Measurements from ENCODE around the gene FAM163B.

Gene FAM163B

DNA sequence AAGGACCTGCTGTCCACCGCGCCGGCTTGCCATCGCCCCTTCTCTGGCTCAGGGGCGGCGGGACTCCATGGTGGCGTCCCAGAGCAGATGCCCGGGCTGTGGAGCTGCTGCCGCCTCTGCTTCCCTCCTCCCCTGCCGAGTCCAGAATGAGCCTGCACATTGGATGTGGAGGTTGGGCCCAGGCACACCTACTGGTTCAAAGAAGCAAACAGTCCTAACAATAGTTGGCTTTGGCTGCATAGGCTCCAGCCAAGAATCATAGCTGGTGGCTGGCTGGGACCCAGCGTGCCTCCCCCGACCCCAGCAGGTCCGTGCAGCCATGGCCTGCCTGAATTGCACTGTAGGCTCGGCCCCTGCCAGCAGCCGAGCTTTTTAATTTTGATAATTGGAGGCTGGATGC, 48.9 kb downstream of the FAM163B start:
- Histone ChIP-seq H3K36me3 (ENCODE audit: control insufficient read depth in 1 of 2, insufficient read depth in 2 of 2, low read length in 2 of 2) (peaks cover 4 to 21% of the 10 kb centered on the region in 2 experiments), H3K9ac (ENCODE audit: low read length) (no peak overlapping the region), H2AFZ (ENCODE audit: insufficient read depth, low read length, poor library complexity) (no peak overlapping the region), H3K4me1 (ENCODE audit: control insufficient read depth in 1 of 2, insufficient read depth in 2 of 2, low read length in 2 of 2) (peaks cover 31 to 32% of the 10 kb centered on the region in 2 experiments), H3K79me1 (ENCODE audit: low read length) (peaks cover 11% of the 10 kb centered on the region), H4K12ac (ENCODE audit: low read depth, low read length) (no peak overlapping the region), H3K79me2 (ENCODE audit: control insufficient read depth, insufficient read depth, low read length, poor library complexity) (peaks cover 2% of the 10 kb centered on the region), H3K4me3 (ENCODE audit: low read depth, low read length) (no peak overlapping the region), H2BK5ac (ENCODE audit: low read depth, low read length, poor library complexity) (no peak overlapping the region), H4K8ac (ENCODE audit: low read depth, low read length) (no peak overlapping the region), H3K4ac (ENCODE audit: low read depth, low read length) (no peak overlapping the region), H3K18ac (ENCODE audit: low read length) (peak overlapping the region; percentile 30), H2AK5ac (ENCODE audit: low read length) (no peak overlapping the region), H2BK12ac (ENCODE audit: low read length) (peak overlapping the region; percentile 14), H3K9me3 (ENCODE audit: insufficient read depth, low read depth, low read length) (no peaks in the 10 kb centered on the region), H3K23ac (ENCODE audit: low read length) (no peak overlapping the region), H3K27ac (ENCODE audit: low read depth, low read length) (no peak overlapping the region), H2BK120ac (ENCODE audit: insufficient read depth, low read length, poor library complexity) (no peak overlapping the region), H3K4me2 (ENCODE audit: low read length) (no peak overlapping the region), H3K14ac (ENCODE audit: low read length) (peak overlapping the region; percentile 5), H4K91ac (ENCODE audit: low read depth, low read length) (peak overlapping the region; percentile 38), H3K27me3 (ENCODE audit: insufficient read depth, low read length) (no peaks in the 10 kb centered on the region)
- WGBS (ENCODE audit: extremely low coverage, insufficient coverage, insufficient read length), result no CpG with 5 or more reads among the region's 15 CpGs
- DNase-seq, result no peak

DNA sequence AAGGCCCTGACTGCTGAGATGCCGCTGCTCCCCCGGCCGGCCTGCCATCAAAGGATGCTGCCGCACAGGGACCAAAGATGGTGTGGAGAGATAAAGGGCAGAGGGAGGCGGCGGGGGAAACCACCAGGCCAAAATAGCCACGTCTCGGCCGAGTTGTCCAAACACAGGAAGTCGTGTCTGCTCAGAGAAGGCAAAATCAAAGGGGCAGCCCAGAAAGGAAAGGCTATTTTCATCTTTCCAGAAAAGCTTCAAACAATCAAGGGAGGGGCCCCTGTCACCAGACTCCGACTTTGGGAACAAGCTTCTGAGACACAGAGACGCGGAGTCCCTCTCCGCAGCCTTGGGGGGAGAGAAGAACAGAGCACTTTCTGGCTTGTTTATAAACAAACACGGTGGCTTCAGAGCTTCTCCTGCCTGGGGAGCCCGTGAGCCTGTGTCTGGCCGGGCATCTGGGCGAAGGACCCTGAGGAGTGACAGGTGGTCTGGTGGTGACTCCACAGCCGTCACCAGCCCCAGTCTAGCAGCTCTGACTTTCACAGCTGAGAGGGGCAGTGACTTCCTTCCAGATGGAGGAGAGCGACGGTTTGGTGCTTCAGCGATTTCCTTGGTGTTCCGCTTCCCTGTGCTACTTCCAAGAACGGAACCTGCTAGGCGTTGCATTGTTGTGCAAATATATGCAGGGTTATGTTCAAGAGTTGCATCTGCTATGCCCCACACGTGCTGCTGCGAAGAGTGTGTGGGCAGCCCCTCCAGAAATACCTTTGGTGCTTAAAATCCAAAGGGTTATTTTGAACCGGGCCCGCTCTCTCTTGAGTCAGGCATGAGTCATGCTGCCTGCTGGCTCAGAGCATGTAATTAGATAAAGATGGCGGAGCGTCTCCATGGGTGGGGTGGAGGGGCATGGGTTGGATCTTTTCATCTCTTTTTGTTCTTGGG, 50.7 kb downstream of the FAM163B start:
- DNase-seq, result peak; percentile 18 to 24
- H3K23ac ChIP-seq (ENCODE audit: low read length), result no peak overlapping the region
- H3K27me3 ChIP-seq (ENCODE audit: insufficient read depth, low read length), result no peaks in the 10 kb centered on the region
- H4K12ac ChIP-seq (ENCODE audit: low read depth, low read length), result no peak overlapping the region
- peak overlapping the region; percentile 41 for H4K91ac ChIP-seq (ENCODE audit: low read depth, low read length)
- H2BK12ac ChIP-seq (ENCODE audit: low read length), result peak overlapping the region; percentile 28
- peak overlapping the region; percentile 19 for H2AFZ ChIP-seq (ENCODE audit: insufficient read depth, low read length, poor library complexity)
- H3K4ac ChIP-seq (ENCODE audit: low read depth, low read length), result peak overlapping the region; percentile 9
- H3K36me3 ChIP-seq (ENCODE audit: control insufficient read depth in 1 of 2, insufficient read depth in 2 of 2, low read length in 2 of 2), result peaks cover 5 to 25% of the 10 kb centered on the region in 2 experiments
- no peak overlapping the region for H3K4me3 ChIP-seq (ENCODE audit: low read depth, low read length)
- H3K79me2 ChIP-seq (ENCODE audit: control insufficient read depth, insufficient read depth, low read length, poor library complexity), result peaks cover 2% of the 10 kb centered on the region
- no peaks in the 10 kb centered on the region for H3K9me3 ChIP-seq (ENCODE audit: insufficient read depth, low read depth, low read length)
- H3K9ac ChIP-seq (ENCODE audit: low read length), result no peak overlapping the region
- H4K8ac ChIP-seq (ENCODE audit: low read depth, low read length), result peak overlapping the region; percentile 2
- H2AK5ac ChIP-seq (ENCODE audit: low read length), result peak overlapping the region; percentile 27
- H3K79me1 ChIP-seq (ENCODE audit: low read length), result peaks cover 11% of the 10 kb centered on the region
- peaks cover 29 to 36% of the 10 kb centered on the region in 2 experiments for H3K4me1 ChIP-seq (ENCODE audit: control insufficient read depth in 1 of 2, insufficient read depth in 2 of 2, low read length in 2 of 2)
- WGBS (ENCODE audit: extremely low coverage, insufficient coverage, insufficient read length), result no CpG with 5 or more reads among the region's 31 CpGs
- H3K4me2 ChIP-seq (ENCODE audit: low read length), result peak overlapping the region; percentile 22
- H2BK5ac ChIP-seq (ENCODE audit: low read depth, low read length, poor library complexity), result peak overlapping the region; percentile 35
- no peak overlapping the region for H3K14ac ChIP-seq (ENCODE audit: low read length)
- peak overlapping the region; percentile 52 for H3K18ac ChIP-seq (ENCODE audit: low read length)
- peak overlapping the region; percentile 75 for H3K27ac ChIP-seq (ENCODE audit: low read depth, low read length)
- H2BK120ac ChIP-seq (ENCODE audit: insufficient read depth, low read length, poor library complexity), result peak overlapping the region; percentile 48

- peak overlapping the region; percentile 58 for H2BK5ac ChIP-seq (ENCODE audit: low read depth, low read length, poor library complexity)
- H2AFZ ChIP-seq (ENCODE audit: insufficient read depth, low read length, poor library complexity), result peak overlapping the region; percentile 28
- peak overlapping the region; percentile 68 for H3K27ac ChIP-seq (ENCODE audit: low read depth, low read length)
- H3K14ac ChIP-seq (ENCODE audit: low read length), result peak overlapping the region; percentile 55
- H3K79me2 ChIP-seq (ENCODE audit: control insufficient read depth, insufficient read depth, low read length, poor library complexity), result peaks cover 2% of the 10 kb centered on the region
- no peaks in the 10 kb centered on the region for H3K27me3 ChIP-seq (ENCODE audit: insufficient read depth, low read length)
- peak overlapping the region; percentile 60 for H3K18ac ChIP-seq (ENCODE audit: low read length)
- DNase-seq, result no peak
- H4K8ac ChIP-seq (ENCODE audit: low read depth, low read length), result peak overlapping the region; percentile 11
- H3K79me1 ChIP-seq (ENCODE audit: low read length), result peaks cover 13% of the 10 kb centered on the region
- H3K4me1 ChIP-seq (ENCODE audit: control insufficient read depth in 1 of 2, insufficient read depth in 2 of 2, low read length in 2 of 2), result peaks cover 26 to 32% of the 10 kb centered on the region in 2 experiments
- H4K91ac ChIP-seq (ENCODE audit: low read depth, low read length), result peak overlapping the region; percentile 88
- peak overlapping the region; percentile 78 for H2BK12ac ChIP-seq (ENCODE audit: low read length)
- peaks cover 2% of the 10 kb centered on the region for H3K9me3 ChIP-seq (ENCODE audit: insufficient read depth, low read depth, low read length)
- H2AK5ac ChIP-seq (ENCODE audit: low read length), result peak overlapping the region; percentile 64
- peak overlapping the region; percentile 82 for H2BK120ac ChIP-seq (ENCODE audit: insufficient read depth, low read length, poor library complexity)
- H3K4me3 ChIP-seq (ENCODE audit: low read depth, low read length), result no peak overlapping the region
- H3K36me3 ChIP-seq (ENCODE audit: control insufficient read depth in 1 of 2, insufficient read depth in 2 of 2, low read length in 2 of 2), result peaks cover 5 to 25% of the 10 kb centered on the region in 2 experiments
- no peak overlapping the region for H3K9ac ChIP-seq (ENCODE audit: low read length)
- H4K12ac ChIP-seq (ENCODE audit: low read depth, low read length), result peak overlapping the region; percentile 9
- H3K23ac ChIP-seq (ENCODE audit: low read length), result no peak overlapping the region
- peak overlapping the region; percentile 22 for H3K4me2 ChIP-seq (ENCODE audit: low read length)
- H3K4ac ChIP-seq (ENCODE audit: low read depth, low read length), result peak overlapping the region; percentile 15
- WGBS (ENCODE audit: extremely low coverage, insufficient coverage, insufficient read length), result no CpG with 5 or more reads among the region's 9 CpGs
Measured at GRCh38 chr9:133557581-133557980, 51.6 kb downstream of the FAM163B start.

DNA sequence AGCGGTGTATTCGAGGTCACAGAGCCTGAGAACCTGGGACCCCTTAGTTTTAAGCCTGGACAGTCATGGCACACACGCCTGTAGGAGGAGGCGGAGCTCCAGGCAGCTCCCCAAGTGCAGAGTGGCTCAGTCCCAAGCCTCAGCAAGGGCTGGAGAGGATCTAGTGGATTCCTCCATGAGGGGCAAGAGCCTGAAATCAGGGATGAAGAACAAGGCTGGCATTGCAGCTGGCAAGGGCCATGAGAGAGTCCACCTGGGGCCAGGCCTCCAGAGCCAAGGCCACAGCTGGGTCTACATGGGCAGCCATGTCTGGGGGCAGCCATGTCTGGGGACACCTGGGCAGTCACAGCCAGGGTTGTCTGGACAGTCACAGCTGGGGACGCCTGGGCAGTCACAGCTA, 52.8 kb downstream of the FAM163B start:
- Histone ChIP-seq H3K9me3 (ENCODE audit: insufficient read depth, low read depth, low read length) (peaks cover 2% of the 10 kb centered on the region), H3K4ac (ENCODE audit: low read depth, low read length) (no peak overlapping the region), H4K8ac (ENCODE audit: low read depth, low read length) (no peak overlapping the region), H3K79me1 (ENCODE audit: low read length) (peaks cover 13% of the 10 kb centered on the region), H3K18ac (ENCODE audit: low read length) (peak overlapping the region; percentile 19), H2AFZ (ENCODE audit: insufficient read depth, low read length, poor library complexity) (no peak overlapping the region), H3K36me3 (ENCODE audit: control insufficient read depth in 1 of 2, insufficient read depth in 2 of 2, low read length in 2 of 2) (peaks cover 5 to 25% of the 10 kb centered on the region in 2 experiments), H3K27ac (ENCODE audit: low read depth, low read length) (no peak overlapping the region), H2AK5ac (ENCODE audit: low read length) (no peak overlapping the region), H3K4me2 (ENCODE audit: low read length) (no peak overlapping the region), H2BK12ac (ENCODE audit: low read length) (peak overlapping the region; percentile 2), H3K23ac (ENCODE audit: low read length) (no peak overlapping the region), H3K4me3 (ENCODE audit: low read depth, low read length) (no peak overlapping the region), H4K91ac (ENCODE audit: low read depth, low read length) (peak overlapping the region; percentile 88), H3K14ac (ENCODE audit: low read length) (peak overlapping the region; percentile 48), H3K27me3 (ENCODE audit: insufficient read depth, low read length) (no peaks in the 10 kb centered on the region), H4K12ac (ENCODE audit: low read depth, low read length) (no peak overlapping the region), H3K79me2 (ENCODE audit: control insufficient read depth, insufficient read depth, low read length, poor library complexity) (peaks cover 2% of the 10 kb centered on the region), H3K9ac (ENCODE audit: low read length) (no peak overlapping the region), H3K4me1 (ENCODE audit: control insufficient read depth in 1 of 2, insufficient read depth in 2 of 2, low read length in 2 of 2) (peaks cover 31 to 35% of the 10 kb centered on the region in 2 experiments), H2BK120ac (ENCODE audit: insufficient read depth, low read length, poor library complexity) (peak overlapping the region; percentile 18), H2BK5ac (ENCODE audit: low read depth, low read length, poor library complexity) (peak overlapping the region; percentile 26)
- no peak for DNase-seq
- no CpG with 5 or more reads among the region's 5 CpGs for WGBS (ENCODE audit: extremely low coverage, insufficient coverage, insufficient read length)

All from trophoblast cell (in vitro differentiated cells and primary cell).